GM19438 (cell line): ENCODE measurements around the gene INHBC.
"Not testable (repeated sequence)": the region's sequence is repeated elsewhere in the genome, so short reads cannot be mapped to it uniquely, and the experiment has no call there.

Experiments used
- ATAC-seq: cut with Tn5 transposase; IDR thresholded peaks from one replicate; pipeline ENCODE4 v1.9.1; 2021; ENCODE audit warnings: low read depth; ENCODE audit not compliant: unreplicated experiment

The INHBC gene

GRCh38 chr12:57479376-57480115 lies 45.0 kb downstream of the INHBC start, which contains the start of gene ARHGAP9:
ARHGAP9 (minus strand) TSS chr12:57479866; CDS start chr12:57479406, 460 bp downstream.
- peak; percentile 43 for ATAC-seq

- ATAC-seq: no peak
These were observed 47.1 kb downstream of the INHBC start for GRCh38 chr12:57481671-57482070.

DNA sequence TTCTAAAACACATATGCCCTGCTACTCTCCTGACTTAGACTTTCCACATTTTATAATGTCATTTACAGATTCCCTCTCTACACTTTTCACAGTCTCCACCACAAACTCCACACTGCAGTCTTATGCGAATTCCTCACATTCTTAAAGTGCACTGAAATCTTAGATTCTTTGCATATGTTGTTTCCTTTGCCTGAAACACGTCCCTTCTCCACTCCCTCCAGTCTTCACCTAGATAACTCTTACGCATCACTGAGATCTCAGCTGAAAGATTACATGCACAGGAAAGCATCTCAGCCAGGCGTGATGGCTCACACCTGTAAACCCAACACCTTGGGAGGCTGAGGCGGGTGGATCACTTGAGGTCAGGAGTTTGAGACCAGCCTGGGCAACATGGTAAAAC lies 48.9 kb downstream of the INHBC start:
- no peak for ATAC-seq

GRCh38 chr12:57485695-57486094 lies 51.1 kb downstream of the INHBC start:
- ATAC-seq: no peak

- ATAC-seq: no peak
These were observed 52.5 kb downstream of the INHBC start for GRCh38 chr12:57487055-57487596.

DNA sequence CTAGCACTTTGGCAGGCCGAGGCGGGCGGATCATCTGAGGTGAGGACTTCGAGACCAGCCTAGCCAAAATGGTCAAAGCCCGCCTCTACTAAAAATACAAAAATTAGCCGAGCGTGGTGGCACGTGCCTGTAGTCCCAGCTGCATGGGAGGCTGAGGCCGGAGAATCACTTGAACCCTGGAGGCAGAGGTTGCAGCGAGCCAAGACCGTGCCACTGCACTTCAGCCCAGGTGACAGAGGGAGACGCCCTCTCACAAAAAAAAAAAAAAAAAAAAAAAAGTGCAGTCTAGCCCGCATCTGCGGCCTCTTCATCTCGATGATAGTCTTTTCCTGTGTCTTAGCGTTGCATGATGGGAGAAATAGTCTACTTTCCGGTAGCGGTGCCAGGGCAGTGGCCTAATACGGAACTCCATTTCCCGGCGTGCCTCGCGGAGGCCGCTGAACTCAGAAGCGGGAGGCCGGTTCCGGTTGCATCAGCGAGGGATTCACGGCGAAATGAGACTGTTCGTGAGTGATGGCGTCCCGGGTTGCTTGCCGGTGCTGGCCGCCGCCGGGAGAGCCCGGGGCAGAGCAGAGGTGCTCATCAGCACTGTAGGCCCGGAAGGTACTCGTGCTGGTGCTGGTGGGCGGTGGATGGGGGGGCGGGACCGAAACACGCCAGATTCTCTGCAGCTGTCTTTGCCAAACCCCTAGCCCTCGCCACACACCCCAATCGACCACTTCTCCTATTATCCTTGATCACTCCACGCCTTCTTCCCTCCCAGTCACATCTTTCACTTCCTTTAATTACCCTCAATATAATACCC lies 53.2 kb downstream of the INHBC start, which contains the start of gene MARS1:
Gene MARS1, plus strand, starts transcription at position 472 of the 805 bp plus-strand sequence. Its CDS starts 23 bp downstream, at position 495.
- peak; percentile 97 for ATAC-seq

- ATAC-seq: no peak
These were observed 54.0 kb downstream of the INHBC start for GRCh38 chr12:57488402-57489156.

GRCh38 chr12:57489157-57489641 lies 54.6 kb downstream of the INHBC start:
- no peak for ATAC-seq

GRCh38 chr12:57490126-57490525 lies 55.5 kb downstream of the INHBC start:
- ATAC-seq: no peak

DNA sequence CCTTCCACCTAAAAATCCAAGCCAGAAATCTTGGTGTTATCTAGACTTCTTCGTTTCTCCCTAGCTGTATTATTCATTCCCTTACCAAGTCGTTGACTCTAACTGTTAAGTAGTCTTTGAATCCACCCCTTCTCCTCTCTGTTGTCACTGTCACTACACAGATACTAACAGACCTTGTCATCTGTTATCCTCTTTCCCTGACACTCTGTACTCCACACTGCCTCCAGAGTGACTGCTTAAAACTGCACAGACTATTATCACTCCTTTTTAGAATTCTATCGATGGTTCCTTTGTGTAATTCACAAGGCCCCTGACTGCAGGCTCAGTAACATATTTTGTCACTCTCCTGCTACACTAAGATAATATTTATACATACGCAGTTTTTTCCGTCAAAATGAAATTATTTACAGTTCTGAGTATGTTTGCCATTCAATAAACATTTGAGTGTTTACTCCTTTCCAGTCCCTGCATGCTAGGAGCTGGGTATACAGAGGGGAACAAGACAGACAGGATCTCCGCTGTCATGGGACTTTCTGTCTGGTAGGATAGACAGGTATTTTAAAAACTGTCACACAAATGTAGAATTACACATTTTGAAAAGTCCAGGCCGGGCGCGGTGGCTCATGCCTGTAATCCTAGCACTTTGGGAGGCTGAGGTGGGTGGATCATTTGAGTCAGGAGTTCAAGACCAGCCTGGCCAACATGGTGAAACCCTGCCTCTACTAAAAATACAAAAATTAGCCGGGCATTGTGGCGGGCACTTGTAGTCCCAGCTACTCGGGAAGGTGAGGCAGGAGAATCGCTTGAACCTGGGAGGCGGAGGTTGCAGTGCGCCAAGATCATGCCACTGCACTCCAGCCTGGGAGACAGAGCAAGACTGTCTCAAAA lies 57.1 kb downstream of the INHBC start:
- ATAC-seq: no peak

DNA sequence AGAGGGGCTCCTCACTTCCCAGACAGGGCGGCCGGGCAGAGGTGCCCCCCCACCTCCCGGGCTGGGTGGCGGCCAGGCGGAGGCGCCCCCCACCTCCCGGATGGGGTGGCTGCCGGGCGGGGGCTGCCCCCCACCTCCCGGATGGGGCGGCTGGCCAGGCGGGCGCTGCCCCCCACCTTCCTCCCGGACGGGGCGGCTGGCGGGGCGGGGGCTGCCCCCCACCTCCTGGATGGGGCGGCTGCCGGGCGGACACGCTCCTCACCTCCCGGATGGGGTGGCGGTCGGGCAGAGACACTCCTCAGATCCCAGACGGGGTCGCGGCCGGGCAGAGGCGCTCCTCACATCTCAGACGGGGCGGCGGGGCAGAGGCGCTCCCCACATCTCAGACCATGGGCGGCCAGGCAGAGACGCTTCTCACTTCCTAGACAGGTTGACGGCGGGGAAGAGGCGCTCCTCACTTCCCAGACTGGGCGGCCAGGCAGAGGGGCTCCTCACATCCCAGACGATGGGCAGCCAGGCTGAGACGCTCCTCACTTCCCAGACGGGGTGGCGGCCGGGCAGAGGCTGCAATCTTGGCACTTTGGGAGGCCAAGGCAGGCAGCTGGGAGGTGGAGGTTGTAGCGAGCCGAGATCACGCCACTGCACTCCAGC lies 60.6 kb downstream of the INHBC start:
- not testable (repeated sequence) for ATAC-seq

- ATAC-seq: no peak
These were observed 62.2 kb downstream of the INHBC start for GRCh38 chr12:57496822-57497221.

GRCh38 chr12:57497223-57498131 lies 62.9 kb downstream of the INHBC start:
- ATAC-seq: no peak

DNA sequence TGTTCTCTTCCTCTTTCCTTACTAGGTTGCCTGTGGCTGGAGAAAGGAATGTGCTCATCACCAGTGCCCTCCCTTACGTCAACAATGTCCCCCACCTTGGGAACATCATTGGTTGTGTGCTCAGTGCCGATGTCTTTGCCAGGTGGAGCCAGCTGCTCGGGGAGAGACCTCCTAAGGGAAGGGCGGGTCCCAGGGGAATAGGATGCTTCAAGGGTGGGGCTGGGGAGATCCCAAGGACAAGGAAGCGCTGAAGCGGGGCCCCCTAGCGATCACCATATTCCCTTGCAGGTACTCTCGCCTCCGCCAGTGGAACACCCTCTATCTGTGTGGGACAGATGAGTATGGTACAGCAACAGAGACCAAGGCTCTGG lies 63.5 kb downstream of the INHBC start:
- ATAC-seq: no peak

GRCh38 chr12:57498571-57498970 lies 64.0 kb downstream of the INHBC start:
- no peak for ATAC-seq

- no peak for ATAC-seq
These were observed 65.6 kb downstream of the INHBC start for GRCh38 chr12:57500213-57500612.
